Measurements from ENCODE around the gene CCNE1. TPM values are rescaled to one million over a fixed set of nuclear protein-coding genes. Genes with fewer than 3 reads are reported as not detected.
"Not testable (repeated sequence)": the region's sequence is repeated elsewhere in the genome, so short reads cannot be mapped to it uniquely, and the experiment has no call there.

The CCNE1 gene
- total RNA-seq, 2 experiments from 2014 or later: 20.3 to 23.5 TPM

DNA sequence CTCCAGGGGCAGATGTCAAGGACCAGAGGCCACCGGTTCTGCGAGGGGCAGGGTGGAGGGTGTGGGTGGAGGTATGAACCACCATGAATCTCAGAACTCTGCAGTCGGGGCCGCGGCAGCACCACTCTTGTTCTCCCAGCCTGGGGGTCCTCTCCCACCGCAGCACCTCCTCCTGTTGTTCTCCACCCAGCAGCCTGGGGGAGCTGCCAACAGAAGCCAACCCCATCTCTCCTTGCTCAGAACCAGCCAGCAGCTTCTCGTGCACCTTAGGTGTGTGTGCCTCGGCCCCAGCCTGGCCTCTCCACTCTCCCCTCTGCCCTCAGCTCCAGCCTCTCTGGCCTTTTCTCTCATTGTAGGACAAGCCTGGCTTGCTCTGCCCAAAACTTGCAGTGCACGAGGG lies 31.9 kb upstream of the CCNE1 start:
- DNase-seq: no peak
- POLR2A ChIA-PET: no interaction called here
- H3K36me3 Mint-ChIP-seq: no peaks in the 10 kb centered on the region
- no peak overlapping the region for H3K4me3 Mint-ChIP-seq
- no peaks in the 10 kb centered on the region for H3K4me1 Mint-ChIP-seq
- H3K27ac Mint-ChIP-seq: no peak overlapping the region
- no peaks in the 10 kb centered on the region for H3K9me3 Mint-ChIP-seq
- peaks cover 3% of the 10 kb centered on the region for H3K27me3 Mint-ChIP-seq
- ATAC-seq (ENCODE audit: low read depth): no peak

DNA sequence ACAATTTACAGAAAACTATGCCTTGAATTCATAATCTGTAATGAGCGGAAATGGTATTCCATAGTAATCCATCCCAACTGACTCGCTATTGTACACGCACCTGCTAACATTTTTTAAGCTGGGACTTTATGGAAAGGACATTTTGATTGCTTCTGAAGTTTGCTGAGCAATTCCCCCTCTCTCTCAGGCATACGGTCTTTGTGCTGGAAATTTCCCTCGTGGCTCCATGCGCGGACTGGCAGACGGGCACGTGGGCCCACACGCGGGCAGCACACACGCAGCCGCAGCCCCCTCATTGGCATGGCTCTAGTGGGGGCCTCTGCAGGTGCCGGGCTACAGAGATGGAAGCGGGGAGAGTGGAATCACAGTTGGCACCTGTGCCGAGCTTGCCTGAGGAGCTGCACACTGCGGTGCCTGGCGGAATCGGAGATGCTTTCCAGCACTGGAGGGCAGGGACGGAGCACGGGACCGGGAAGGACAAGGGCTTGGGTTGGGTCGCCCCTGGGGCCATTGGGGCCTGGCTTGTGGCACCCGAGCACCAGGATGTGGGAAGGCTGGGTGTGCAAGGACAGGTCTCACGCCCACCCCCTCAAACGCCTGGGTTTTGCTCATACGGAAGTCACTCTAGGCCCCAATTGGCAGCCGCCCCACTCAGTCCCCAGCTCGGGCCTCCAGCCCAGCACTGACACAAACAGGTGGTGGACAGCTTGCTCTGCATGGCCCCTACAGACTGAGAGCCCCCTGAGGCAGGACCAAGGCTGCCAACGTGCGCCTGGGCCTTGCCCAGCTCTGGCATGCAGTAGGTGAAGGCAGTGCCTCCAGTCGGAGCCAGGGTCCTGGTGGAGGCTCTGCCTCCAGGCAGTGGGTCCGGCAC lies 30.2 kb upstream of the CCNE1 start:
- H3K36me3 Mint-ChIP-seq: no peaks in the 10 kb centered on the region
- H3K27me3 Mint-ChIP-seq: peaks cover 3% of the 10 kb centered on the region
- H3K4me3 Mint-ChIP-seq: no peak overlapping the region
- ATAC-seq (ENCODE audit: low read depth): no peak
- no peaks in the 10 kb centered on the region for H3K9me3 Mint-ChIP-seq
- H3K4me1 Mint-ChIP-seq: no peaks in the 10 kb centered on the region
- DNase-seq: no peak
- POLR2A ChIA-PET: no interaction called here
- H3K27ac Mint-ChIP-seq: no peak overlapping the region

DNA sequence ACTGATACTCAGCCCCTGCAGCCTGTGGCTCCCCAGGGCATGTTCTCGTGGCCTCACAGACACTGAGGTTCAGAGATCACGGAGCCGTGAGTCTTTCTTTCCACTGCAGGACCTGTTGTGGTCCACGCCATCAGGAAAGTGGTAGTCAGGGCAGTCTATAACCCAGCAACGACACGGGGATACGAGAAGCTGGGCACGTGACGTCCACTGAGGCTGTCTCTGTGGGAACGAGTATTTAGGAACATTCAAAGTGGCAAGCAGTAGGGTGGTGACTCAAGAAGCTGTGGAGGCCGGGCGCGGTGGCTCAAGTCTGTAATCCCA lies 29.6 kb upstream of the CCNE1 start:
- no peak overlapping the region for H3K27ac Mint-ChIP-seq
- H3K4me1 Mint-ChIP-seq: no peaks in the 10 kb centered on the region
- no peak overlapping the region for H3K4me3 Mint-ChIP-seq
- no peak for DNase-seq
- POLR2A ChIA-PET: no interaction called here
- ATAC-seq (ENCODE audit: low read depth): no peak
- H3K9me3 Mint-ChIP-seq: no peaks in the 10 kb centered on the region
- H3K27me3 Mint-ChIP-seq: peaks cover 3% of the 10 kb centered on the region
- no peaks in the 10 kb centered on the region for H3K36me3 Mint-ChIP-seq

DNA sequence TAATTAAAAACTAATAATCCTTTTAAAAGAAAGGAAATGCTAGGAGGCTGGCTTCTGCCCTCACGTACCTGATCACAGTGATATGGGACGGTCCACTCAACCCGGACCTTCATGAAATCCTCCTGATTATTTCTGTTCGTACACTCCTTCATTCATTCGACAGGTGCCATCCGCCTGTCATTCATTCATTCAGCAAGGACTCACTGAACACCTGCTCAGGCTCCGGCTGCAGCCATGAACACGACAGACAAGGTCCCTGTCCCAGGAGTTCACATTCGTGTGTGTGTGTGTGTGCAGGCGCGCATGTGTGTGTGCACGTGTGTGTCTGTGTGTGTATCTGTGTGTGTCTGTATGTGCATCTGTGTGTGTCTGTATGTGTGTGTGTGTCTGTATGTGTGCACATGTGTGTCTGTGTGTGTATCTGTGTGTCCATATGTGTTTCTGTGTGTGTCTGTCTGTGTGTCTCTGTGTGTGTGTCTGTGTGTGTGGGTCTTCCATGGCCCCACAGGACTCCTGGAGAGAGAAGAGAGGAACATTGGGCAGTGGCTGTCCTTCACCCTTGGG lies 28.1 kb upstream of the CCNE1 start:
- no peak overlapping the region for H3K4me3 Mint-ChIP-seq

DNA sequence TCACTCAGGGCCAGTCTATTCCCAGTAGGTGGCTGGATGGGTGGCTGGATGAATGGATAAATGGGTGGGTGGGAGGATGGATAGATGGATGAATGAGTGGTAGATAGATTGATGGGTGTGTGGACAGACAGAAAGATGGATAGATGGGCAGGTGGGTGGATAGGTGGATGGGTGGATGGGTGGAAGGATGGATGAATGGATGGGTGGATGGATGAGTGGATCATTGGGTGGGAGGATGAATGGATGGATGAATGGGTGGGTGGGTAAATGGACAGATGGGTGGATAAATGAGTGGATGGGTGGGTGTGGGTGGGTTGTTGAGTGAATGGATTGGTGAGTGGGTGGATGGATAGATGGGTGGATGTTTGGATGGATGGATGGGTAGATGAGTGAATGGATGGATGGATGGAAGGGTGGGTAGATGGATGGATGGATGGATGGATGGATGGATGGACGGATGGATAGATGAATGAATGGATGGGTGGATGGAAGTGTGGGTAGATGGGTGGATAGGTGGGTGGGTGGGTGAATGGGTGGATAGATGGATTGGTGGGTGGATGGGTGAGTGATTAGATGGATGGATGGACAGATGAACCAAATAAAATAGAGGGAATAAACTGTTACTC lies 27.1 kb upstream of the CCNE1 start:
- ATAC-seq (ENCODE audit: low read depth): no peak
- no peaks in the 10 kb centered on the region for H3K36me3 Mint-ChIP-seq
- H3K27ac Mint-ChIP-seq: no peak overlapping the region
- DNase-seq: no peak
- H3K4me3 Mint-ChIP-seq: no peak overlapping the region
- H3K27me3 Mint-ChIP-seq: peaks cover 3% of the 10 kb centered on the region
- POLR2A ChIA-PET: no interaction called here
- H3K4me1 Mint-ChIP-seq: no peaks in the 10 kb centered on the region
- H3K9me3 Mint-ChIP-seq: no peaks in the 10 kb centered on the region

More for the DNA sequence above, 28.1 kb upstream of the CCNE1 start:
- no peak for DNase-seq
- no peak for ATAC-seq (ENCODE audit: low read depth)
- POLR2A ChIA-PET: no interaction called here
- Mint-ChIP-seq H3K36me3 (no peaks in the 10 kb centered on the region), H3K9me3 (no peaks in the 10 kb centered on the region), H3K27me3 (peaks cover 3% of the 10 kb centered on the region), H3K27ac (no peak overlapping the region), H3K4me1 (no peaks in the 10 kb centered on the region)

DNA sequence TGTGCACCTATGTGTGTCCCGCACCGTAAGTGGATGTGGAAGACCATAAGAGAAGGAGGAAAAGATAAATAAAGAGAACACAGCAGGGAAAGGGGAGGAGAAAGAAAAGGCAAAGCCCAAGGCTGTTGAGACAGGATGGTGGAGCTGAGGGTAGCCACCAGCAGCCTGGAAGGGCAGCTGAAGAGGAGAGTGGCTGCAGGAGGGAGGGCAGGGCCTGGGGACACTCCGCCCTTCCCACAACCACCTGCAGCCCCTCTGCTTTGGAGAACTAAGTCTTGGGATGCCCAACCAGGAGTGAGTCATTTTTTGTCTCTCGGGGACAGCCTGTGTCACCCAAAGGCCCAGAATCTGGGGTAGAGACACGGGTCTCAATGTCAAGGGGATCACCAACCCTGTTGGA lies 26.4 kb upstream of the CCNE1 start:
- Mint-ChIP-seq H3K4me1 (no peaks in the 10 kb centered on the region), H3K27me3 (no peaks in the 10 kb centered on the region), H3K9me3 (no peaks in the 10 kb centered on the region), H3K4me3 (no peak overlapping the region), H3K27ac (no peak overlapping the region), H3K36me3 (no peaks in the 10 kb centered on the region)
- ATAC-seq (ENCODE audit: low read depth): no peak
- DNase-seq: no peak
- POLR2A ChIA-PET: no interaction called here

DNA sequence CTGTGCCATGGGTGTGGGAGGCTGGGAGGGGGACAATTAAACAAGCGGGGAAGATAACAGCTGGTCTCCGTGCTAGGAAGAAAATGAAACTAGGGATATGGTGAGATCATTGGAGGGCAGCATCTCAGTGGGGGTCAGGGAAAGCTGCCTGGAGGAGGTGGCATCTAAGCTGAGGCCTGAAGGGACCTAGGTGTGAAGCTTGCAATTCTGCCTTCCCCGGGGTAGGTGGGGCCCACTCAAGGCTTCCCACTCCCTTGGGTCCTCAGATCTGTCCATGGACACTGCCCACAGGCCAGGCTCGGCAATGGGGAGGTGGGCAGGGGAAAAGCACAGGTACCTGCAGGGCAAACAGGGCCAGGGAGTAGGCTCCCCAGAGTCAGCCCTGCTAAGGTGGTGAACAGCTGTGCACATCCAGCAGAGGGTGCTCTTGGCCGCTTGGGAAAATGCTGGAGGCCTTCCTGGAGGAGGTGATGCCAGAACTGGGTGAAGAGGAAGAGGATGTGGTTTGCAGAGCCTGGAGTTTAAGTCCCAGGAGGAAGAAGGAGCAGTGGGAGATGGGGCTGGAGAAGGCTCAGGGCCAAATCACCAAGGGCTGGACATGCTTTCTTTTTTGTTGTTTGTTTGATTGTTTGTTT lies 25.7 kb upstream of the CCNE1 start:
- no peak overlapping the region for H3K4me3 Mint-ChIP-seq
- H3K27me3 Mint-ChIP-seq: no peaks in the 10 kb centered on the region
- H3K36me3 Mint-ChIP-seq: no peaks in the 10 kb centered on the region
- POLR2A ChIA-PET: no interaction called here
- ATAC-seq (ENCODE audit: low read depth) (no peak), DNase-seq (no peak)
- no peaks in the 10 kb centered on the region for H3K9me3 Mint-ChIP-seq
- H3K4me1 Mint-ChIP-seq: no peaks in the 10 kb centered on the region
- no peak overlapping the region for H3K27ac Mint-ChIP-seq

DNA sequence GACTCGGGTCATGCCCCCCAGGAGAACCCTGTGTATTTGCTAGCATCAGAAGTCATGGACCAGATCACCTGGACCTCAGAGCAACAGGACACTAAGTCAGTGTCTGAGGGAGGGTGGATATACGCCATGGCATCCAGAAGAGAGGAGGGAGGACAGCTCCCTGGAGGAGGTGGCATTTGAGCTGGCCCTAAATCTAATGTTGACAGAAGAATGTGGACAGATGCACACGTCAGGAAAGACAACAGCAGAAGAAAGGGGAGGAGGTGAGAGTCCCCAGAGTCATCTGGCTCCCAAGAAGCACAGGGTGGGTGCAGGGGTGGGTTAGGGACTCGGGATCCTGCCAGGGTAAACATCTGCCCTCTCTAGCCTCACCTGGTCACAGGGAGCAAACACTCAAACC lies 24.5 kb upstream of the CCNE1 start:
- no peak for ATAC-seq (ENCODE audit: low read depth)
- Mint-ChIP-seq H3K36me3 (no peaks in the 10 kb centered on the region), H3K27me3 (no peaks in the 10 kb centered on the region), H3K9me3 (no peaks in the 10 kb centered on the region), H3K4me1 (no peaks in the 10 kb centered on the region), H3K27ac (peak overlapping the region; percentile 57), H3K4me3 (no peak overlapping the region)
- DNase-seq: no peak
- POLR2A ChIA-PET: no interaction called here

DNA sequence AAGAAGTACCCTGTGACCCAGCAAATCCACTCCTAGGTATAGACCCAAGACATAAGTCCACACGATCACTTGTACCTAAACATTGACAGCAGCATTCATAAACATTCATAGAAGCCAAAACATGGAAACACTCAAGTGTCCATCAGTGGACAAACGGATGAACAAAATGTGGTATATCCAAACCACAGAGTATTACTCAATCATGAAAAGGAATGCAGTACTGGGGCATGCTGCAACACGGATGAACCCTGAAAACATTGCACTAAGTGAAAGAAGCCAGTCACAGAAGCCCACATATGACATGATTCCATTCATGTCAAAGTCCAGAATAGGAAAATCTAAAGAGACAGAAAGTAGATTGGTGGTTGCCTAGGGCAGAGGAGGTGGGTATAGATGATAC lies 22.8 kb upstream of the CCNE1 start:
- no peak for DNase-seq
- no peaks in the 10 kb centered on the region for H3K27me3 Mint-ChIP-seq
- H3K36me3 Mint-ChIP-seq: no peaks in the 10 kb centered on the region
- POLR2A ChIA-PET: no interaction called here
- H3K27ac Mint-ChIP-seq: no peak overlapping the region
- H3K4me1 Mint-ChIP-seq: peaks cover 6% of the 10 kb centered on the region
- no peak overlapping the region for H3K4me3 Mint-ChIP-seq
- ATAC-seq (ENCODE audit: low read depth): no peak
- H3K9me3 Mint-ChIP-seq: no peaks in the 10 kb centered on the region

DNA sequence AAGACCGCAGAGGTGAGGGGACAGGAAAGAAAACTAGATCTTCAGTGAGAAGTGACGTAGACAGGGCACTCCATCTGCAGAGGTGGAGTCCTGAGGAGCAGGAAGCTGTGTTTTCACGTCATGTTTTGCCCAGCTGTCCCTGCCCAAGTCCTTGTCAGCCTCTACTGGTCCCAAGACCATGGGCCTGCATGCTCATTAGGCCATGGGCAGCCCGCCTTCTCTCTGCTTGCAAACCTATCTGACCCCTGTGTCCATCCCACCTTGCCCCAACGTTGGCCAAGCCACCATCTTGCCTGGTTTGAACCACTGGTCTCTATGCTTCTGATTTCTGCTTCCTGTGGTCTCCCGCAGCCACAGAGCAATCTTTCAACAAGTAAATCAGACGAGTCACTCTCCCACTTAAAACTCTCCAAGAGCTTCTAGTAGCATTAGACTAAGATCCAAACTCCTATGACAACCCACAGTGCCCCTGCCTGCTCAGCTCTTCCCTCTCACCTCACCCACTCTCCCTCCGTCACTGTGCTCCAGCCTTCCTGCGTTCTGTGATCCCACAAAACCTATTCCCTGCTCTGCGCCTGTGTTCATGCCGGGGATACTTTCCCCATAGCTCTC lies 18.6 kb upstream of the CCNE1 start:
- POLR2A ChIA-PET: no interaction called here
- peaks cover 5% of the 10 kb centered on the region for H3K27me3 Mint-ChIP-seq
- H3K4me1 Mint-ChIP-seq: peaks cover 9% of the 10 kb centered on the region
- no peak for DNase-seq
- peak overlapping the region; percentile 10 for H3K27ac Mint-ChIP-seq
- H3K9me3 Mint-ChIP-seq: no peaks in the 10 kb centered on the region
- no peaks in the 10 kb centered on the region for H3K36me3 Mint-ChIP-seq
- H3K4me3 Mint-ChIP-seq: no peak overlapping the region
- ATAC-seq (ENCODE audit: low read depth): no peak

DNA sequence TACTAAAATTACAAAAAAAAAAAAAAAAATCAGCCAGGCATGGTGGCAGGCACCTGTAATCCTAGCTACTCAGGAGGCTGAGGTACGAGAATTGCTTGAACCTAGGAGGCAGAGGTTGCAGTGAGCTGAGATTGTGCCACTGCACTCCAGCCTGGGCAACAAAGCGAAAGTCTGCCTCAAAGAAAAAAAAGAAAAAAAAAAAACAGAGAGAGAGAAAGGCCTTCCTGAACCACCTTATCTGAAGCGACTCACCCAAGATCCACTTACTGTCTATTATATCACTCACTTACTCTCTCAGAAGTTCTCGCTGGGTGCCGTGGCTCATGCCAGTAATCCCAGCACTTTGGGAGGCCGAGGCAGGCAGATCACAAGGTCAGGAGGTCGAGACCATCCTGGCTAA lies 17.3 kb upstream of the CCNE1 start:
- DNase-seq; POLR2A ChIA-PET; ATAC-seq (ENCODE audit: low read depth); H3K4me3 Mint-ChIP-seq; H3K27me3 Mint-ChIP-seq; H3K4me1 Mint-ChIP-seq; H3K27ac Mint-ChIP-seq; H3K36me3 Mint-ChIP-seq; H3K9me3 Mint-ChIP-seq: not testable (repeated sequence)

DNA sequence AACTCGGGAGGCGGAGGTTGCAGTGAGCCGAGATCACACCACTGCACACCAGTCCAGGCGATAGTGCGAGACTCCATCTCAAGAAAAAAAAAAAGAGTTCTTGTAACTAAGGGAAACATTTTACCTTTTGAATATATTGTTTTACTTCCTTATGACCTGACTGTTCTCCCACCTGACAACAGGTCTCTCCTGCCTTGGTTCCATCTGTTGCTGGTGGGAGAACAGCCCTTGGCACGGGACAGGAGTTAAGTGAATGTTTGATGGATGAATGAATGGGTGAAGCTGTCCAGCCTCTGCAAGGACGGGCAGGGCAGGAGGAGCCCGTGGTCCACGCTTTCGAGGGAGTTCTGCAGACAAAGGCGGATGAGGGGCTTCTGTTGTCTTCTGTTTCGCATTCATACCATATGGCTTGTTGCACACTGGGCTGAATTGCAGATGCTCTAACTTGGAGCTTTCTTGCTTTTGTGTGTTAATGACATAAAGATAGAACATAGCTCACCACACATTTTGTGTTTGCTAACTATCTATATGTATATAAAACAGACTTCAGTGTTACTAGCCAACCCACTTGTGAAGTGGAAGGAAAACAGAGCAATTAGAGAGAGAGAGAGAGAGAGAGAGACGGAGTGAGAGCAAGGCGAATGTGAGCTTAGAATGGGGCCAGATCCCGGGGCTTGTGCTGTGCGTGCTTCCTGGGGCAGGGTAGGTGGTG lies 16.2 kb upstream of the CCNE1 start:
- POLR2A ChIA-PET: no interaction called here
- Mint-ChIP-seq H3K4me3 (no peak overlapping the region), H3K36me3 (no peaks in the 10 kb centered on the region), H3K27me3 (peaks cover 5% of the 10 kb centered on the region), H3K4me1 (peaks cover 9% of the 10 kb centered on the region), H3K27ac (no peak overlapping the region), H3K9me3 (no peaks in the 10 kb centered on the region)
- no peak for DNase-seq
- no peak for ATAC-seq (ENCODE audit: low read depth)

DNA sequence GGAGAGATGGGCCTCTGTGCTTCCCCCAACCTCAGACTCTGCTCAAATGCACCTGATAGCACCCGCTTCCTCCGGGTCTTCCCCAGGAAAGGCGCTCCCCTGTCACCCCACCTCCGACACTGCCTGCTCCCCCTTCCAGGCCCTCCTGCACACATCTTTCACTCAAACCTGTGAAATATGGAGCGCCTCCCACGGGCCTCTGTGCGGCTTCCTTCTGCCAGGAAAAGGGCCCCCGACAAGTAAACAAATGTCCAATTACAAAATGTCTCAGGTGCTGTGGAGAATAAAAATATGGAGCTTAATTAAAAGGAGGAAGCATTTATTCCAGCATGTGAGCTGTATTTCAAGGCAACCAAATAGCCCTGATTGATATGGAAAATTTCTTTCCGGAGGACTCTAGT lies 15.6 kb upstream of the CCNE1 start:
- Mint-ChIP-seq H3K36me3 (no peaks in the 10 kb centered on the region), H3K27me3 (peaks cover 5% of the 10 kb centered on the region), H3K27ac (no peak overlapping the region), H3K9me3 (no peaks in the 10 kb centered on the region), H3K4me1 (peaks cover 9% of the 10 kb centered on the region), H3K4me3 (no peak overlapping the region)
- DNase-seq (no peak), ATAC-seq (ENCODE audit: low read depth) (no peak)
- POLR2A ChIA-PET: no interaction called here

All from activated naive CD8-positive, alpha-beta T cell treated with anti-CD3 and anti-CD28 coated beads, Interleukin-2, amount 10 ng/mL, durations not matched to agents 7 days and 5 days (primary cell).